WTC11 (cell line): Measurements from ENCODE around the gene RCAN1. TPM values are rescaled to one million over a fixed set of nuclear protein-coding genes. Genes with fewer than 3 reads are reported as not detected.

Experiments
- ATAC-seq: fragments of 200-7000 bp; cut with Tn5 transposase; 2 replicates; pipeline ENCODE4 v1.10.0; 2021; ENCODE audit warnings: mild to moderate bottlenecking, moderate library complexity
- CTCF ChIA-PET: fragments of 300-600 bp; sonication (Branson Sonifier 250); formaldehyde crosslinking; loops from one replicate; lab custom pipeline; 2021; ENCODE audit warnings: antibody characterized with exemption; lab: Charles Lee
- POLR2A ChIA-PET: fragments of 350-600 bp; sonication (Branson Sonifier 250); formaldehyde crosslinking; loops from one replicate; lab custom pipeline; 2021; ENCODE audit warnings: antibody characterized with exemption; lab: Charles Lee
- DNase-seq: peaks from one replicate; pipeline ENCODE4 v3.0.0; 2021; ENCODE audit warnings: low spot score
- H3K27ac Mint-ChIP-seq: 2 replicates; pipeline ENCODE4 v1.8.0; 2021; ENCODE audit warnings: mixed read lengths
- H3K27me3 Mint-ChIP-seq: 2 replicates; pipeline ENCODE4 v1.8.0; 2021; ENCODE audit warnings: low read depth, mild to moderate bottlenecking, moderate library complexity, mixed read lengths
- H3K36me3 Mint-ChIP-seq: 2 replicates; pipeline ENCODE4 v1.8.0; 2021; ENCODE audit warnings: mixed read lengths
- H3K4me1 Mint-ChIP-seq: 2 replicates; pipeline ENCODE4 v1.8.0; 2022; ENCODE audit warnings: mixed read lengths
- H3K4me3 Mint-ChIP-seq: 2 replicates; pipeline ENCODE4 v1.8.0; 2021; ENCODE audit warnings: mild to moderate bottlenecking, moderate library complexity, mixed read lengths
- H3K9me3 Mint-ChIP-seq: 2 replicates; pipeline ENCODE4 v1.8.0; 2021; ENCODE audit warnings: mixed read lengths
- ETV6 ChIP-seq: sonication (generic); formaldehyde crosslinking; IDR thresholded peaks from 2 replicates; pipeline ENCODE4 v1.8.1; 2022; ENCODE audit warnings: mild to moderate bottlenecking, missing genetic modification reagents
- OVOL2 ChIP-seq: fragments of 250-450 bp; sonication (Bioruptor Pico); IDR thresholded peaks from 2 replicates; pipeline ENCODE4 v1.9.0; 2021; ENCODE audit warnings: mild to moderate bottlenecking, borderline replicate concordance
- RORB ChIP-seq: fragments of 250-450 bp; sonication (Bioruptor Pico); IDR thresholded peaks from 2 replicates; pipeline ENCODE4 v1.9.0; 2021; ENCODE audit warnings: mild to moderate bottlenecking
- SP1 ChIP-seq: sonication (generic); formaldehyde crosslinking; conservative IDR thresholded peaks from 2 replicates; pipeline ENCODE4 v1.8.1; 2022; ENCODE audit warnings: missing genetic modification reagents
- ZBTB21 ChIP-seq: sonication (generic); formaldehyde crosslinking; IDR thresholded peaks from 2 replicates; pipeline ENCODE4 v1.8.1; 2023; ENCODE audit warnings: mild to moderate bottlenecking, missing genetic modification reagents, borderline replicate concordance
- ZNF121 ChIP-seq: sonication (generic); formaldehyde crosslinking; IDR thresholded peaks from 2 replicates; pipeline ENCODE4 v1.8.0; 2023; ENCODE audit warnings: missing genetic modification reagents
- ZNF317 ChIP-seq: sonication (generic); formaldehyde crosslinking; IDR thresholded peaks from 2 replicates; pipeline ENCODE4 v1.8.1; 2023; ENCODE audit warnings: low read depth, mild to moderate bottlenecking, moderate library complexity, missing genetic modification reagents, borderline replicate concordance
- ZNF396 ChIP-seq: fragments of 250-450 bp; sonication (Bioruptor Pico); IDR thresholded peaks from 2 replicates; pipeline ENCODE4 v1.8.0; 2021; ENCODE audit warnings: mild to moderate bottlenecking, moderate library complexity, borderline replicate concordance
- ZNF423 ChIP-seq: fragments of 250-450 bp; sonication (Bioruptor Pico); IDR thresholded peaks from 2 replicates; pipeline ENCODE4 v2.1.2; 2022; ENCODE audit warnings: mild to moderate bottlenecking, moderate library complexity
- ZNF671 ChIP-seq: fragments of 250-450 bp; sonication (Bioruptor Pico); IDR thresholded peaks from 2 replicates; pipeline ENCODE4 v1.8.0; 2021; ENCODE audit warnings: mild to moderate bottlenecking
- total RNA-seq: library from RNA; stranded (reverse); gene quantifications from 3 replicates; pipeline ENCODE4 v1.2.3, GENCODE V29; 2021
- TF ChIP-seq, protein P1 (sequence below): sonication (generic); formaldehyde crosslinking; IDR thresholded peaks from 2 replicates; pipeline ENCODE4 v1.8.0; 2022; ENCODE audit warnings: mild to moderate bottlenecking, missing genetic modification reagents
- TF ChIP-seq, protein P2 (sequence below): sonication (generic); formaldehyde crosslinking; IDR thresholded peaks from 2 replicates; pipeline ENCODE4 v1.8.0; 2022; ENCODE audit warnings: mild to moderate bottlenecking, missing genetic modification reagents
- TF ChIP-seq, protein P3 (sequence below): sonication (generic); formaldehyde crosslinking; IDR thresholded peaks from 2 replicates; pipeline ENCODE4 v1.8.0; 2023; ENCODE audit warnings: missing genetic modification reagents, mild to moderate bottlenecking, borderline replicate concordance
- TF ChIP-seq, protein P4 (sequence below): sonication (generic); formaldehyde crosslinking; IDR thresholded peaks from 2 replicates; pipeline ENCODE4 v1.8.1; 2023; ENCODE audit warnings: mild to moderate bottlenecking, missing genetic modification reagents
- TF ChIP-seq, protein P5 (sequence below): fragments of 250-450 bp; sonication (Bioruptor Pico); IDR thresholded peaks from 2 replicates; pipeline ENCODE4 v1.9.0; 2021; ENCODE audit warnings: mild to moderate bottlenecking, borderline replicate concordance
- TF ChIP-seq, protein P6 (sequence below): sonication (generic); formaldehyde crosslinking; IDR thresholded peaks from 2 replicates; pipeline ENCODE4 v1.8.0; 2022; ENCODE audit warnings: mild to moderate bottlenecking, missing genetic modification reagents
- TF ChIP-seq, protein P7 (sequence below): sonication (generic); formaldehyde crosslinking; IDR thresholded peaks from 2 replicates; pipeline ENCODE4 v1.8.1; 2023; ENCODE audit warnings: mild to moderate bottlenecking, missing genetic modification reagents, moderate library complexity

RCAN1 gene
- total RNA-seq, 1 experiment from 2014 or later = 5.9 TPM

DNA sequence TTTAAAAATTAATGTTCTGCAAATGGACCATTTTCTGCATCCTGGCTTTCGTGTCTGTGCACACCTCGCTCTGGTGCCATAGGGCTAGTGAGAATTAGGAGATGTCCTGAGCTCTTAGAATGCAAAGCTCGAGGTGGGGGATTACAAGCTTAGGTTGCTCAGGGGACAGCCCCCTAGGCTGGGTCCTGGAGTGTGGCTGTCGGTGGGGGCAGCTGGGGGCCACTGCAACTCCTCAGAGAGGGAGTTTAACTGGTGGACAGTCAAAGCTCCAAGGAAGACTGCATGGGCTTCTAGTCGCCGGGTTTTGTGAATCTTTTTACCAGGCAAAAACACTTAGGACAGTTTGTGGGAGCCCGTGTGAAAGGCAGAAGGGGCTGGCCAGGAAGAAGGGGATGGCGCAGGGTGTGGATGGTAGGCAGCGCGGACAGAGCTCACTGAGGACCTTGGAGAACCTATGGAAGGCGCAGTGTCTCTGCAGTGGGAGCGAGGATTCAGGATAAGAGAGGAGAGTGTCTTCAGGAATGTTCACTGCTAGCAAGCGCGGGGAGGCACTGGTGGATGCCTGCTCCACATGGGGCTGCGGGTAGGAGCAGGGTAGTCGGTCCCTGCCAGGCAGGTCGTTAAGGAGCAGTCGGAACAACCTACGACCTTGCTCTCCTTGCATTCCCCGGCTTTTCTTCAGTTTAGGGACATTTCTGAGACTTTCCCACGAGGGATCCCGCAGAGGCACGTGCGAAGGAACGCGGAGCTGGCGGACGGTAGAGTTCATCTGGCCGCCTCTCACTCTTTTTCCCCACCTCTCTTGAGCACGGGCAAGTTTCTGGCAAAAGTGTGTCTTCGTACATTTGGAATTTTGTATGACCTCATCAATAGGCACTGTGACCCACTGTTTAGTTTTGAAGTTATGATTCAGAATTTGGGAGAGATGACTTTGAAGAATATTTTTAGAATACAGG is 90.0 kb downstream of the RCAN1 start:
- ChIA-PET CTCF (interaction anchor here (0.9 to 4.6 kb wide), 6 partner anchors 8 to 106 kb away, joined by 3 to 35 read pairs (median 14); partner anchors contain the start of gene KCNE1), POLR2A (no interaction called here)
- Mint-ChIP-seq H3K27ac (peak overlapping the region; percentile 85), H3K27me3 (peaks cover 6% of the 10 kb centered on the region), H3K4me1 (peaks cover 84% of the 10 kb centered on the region), H3K36me3 (peaks cover 5% of the 10 kb centered on the region), H3K9me3 (peaks cover 12% of the 10 kb centered on the region), H3K4me3 (peak overlapping the region; percentile 45)
- DNase-seq (peak; percentile 61), ATAC-seq (peak; percentile 83)
- TF ChIP-seq ZNF121 (CRISPR knock-in tag) (peak; percentile 35; the same call in 1 of the 2 replicates), ZNF423 (CRISPR knock-in tag) (no peak), ZNF317 (CRISPR knock-in tag) (no peak), ETV6 (no peak), OVOL2 (CRISPR knock-in tag) (no peak), ZBTB21 (CRISPR knock-in tag) (no peak)
- TF ChIP-seq, protein P1, sequence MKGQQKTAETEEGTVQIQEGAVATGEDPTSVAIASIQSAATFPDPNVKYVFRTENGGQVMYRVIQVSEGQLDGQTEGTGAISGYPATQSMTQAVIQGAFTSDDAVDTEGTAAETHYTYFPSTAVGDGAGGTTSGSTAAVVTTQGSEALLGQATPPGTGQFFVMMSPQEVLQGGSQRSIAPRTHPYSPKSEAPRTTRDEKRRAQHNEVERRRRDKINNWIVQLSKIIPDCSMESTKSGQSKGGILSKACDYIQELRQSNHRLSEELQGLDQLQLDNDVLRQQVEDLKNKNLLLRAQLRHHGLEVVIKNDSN (CRISPR knock-in tag) = no peak
- TF ChIP-seq, protein P2, sequence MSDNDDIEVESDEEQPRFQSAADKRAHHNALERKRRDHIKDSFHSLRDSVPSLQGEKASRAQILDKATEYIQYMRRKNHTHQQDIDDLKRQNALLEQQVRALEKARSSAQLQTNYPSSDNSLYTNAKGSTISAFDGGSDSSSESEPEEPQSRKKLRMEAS = peak; percentile 31; the same call in 1 of the 2 replicates
- TF ChIP-seq, protein P3, sequence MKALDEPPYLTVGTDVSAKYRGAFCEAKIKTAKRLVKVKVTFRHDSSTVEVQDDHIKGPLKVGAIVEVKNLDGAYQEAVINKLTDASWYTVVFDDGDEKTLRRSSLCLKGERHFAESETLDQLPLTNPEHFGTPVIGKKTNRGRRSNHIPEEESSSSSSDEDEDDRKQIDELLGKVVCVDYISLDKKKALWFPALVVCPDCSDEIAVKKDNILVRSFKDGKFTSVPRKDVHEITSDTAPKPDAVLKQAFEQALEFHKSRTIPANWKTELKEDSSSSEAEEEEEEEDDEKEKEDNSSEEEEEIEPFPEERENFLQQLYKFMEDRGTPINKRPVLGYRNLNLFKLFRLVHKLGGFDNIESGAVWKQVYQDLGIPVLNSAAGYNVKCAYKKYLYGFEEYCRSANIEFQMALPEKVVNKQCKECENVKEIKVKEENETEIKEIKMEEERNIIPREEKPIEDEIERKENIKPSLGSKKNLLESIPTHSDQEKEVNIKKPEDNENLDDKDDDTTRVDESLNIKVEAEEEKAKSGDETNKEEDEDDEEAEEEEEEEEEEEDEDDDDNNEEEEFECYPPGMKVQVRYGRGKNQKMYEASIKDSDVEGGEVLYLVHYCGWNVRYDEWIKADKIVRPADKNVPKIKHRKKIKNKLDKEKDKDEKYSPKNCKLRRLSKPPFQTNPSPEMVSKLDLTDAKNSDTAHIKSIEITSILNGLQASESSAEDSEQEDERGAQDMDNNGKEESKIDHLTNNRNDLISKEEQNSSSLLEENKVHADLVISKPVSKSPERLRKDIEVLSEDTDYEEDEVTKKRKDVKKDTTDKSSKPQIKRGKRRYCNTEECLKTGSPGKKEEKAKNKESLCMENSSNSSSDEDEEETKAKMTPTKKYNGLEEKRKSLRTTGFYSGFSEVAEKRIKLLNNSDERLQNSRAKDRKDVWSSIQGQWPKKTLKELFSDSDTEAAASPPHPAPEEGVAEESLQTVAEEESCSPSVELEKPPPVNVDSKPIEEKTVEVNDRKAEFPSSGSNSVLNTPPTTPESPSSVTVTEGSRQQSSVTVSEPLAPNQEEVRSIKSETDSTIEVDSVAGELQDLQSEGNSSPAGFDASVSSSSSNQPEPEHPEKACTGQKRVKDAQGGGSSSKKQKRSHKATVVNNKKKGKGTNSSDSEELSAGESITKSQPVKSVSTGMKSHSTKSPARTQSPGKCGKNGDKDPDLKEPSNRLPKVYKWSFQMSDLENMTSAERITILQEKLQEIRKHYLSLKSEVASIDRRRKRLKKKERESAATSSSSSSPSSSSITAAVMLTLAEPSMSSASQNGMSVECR (CRISPR knock-in tag) = no peak

DNA sequence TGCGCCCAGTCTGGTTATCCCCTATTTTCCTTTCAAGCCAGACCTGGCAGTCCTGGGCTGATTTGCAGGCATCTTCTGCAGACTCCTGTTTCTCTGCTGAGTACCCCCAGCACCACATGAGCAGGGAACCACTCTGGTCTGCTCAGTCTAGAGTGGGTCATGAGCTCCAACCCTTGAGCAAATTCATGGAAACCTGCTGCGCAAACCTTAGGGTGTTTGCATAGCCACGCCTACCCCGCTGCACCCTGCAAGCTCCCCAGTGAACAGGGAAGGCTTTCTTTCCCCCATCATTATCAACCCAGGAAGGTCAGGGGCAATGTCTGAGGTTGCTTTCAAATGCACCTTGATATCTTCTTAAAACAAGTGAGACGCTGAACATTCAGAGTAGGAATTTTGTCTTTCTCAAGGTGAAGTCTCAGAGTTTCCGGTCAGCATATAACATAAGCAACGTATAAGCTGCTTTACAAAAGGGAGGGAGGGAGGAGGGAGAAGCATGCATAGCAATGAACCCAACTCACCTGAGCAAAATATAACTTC is 91.8 kb downstream of the RCAN1 start:
- ATAC-seq (no peak), DNase-seq (no peak)
- Mint-ChIP-seq H3K27me3 (peaks cover 6% of the 10 kb centered on the region), H3K27ac (peak overlapping the region; percentile 22; the same call in 1 of the 2 replicates), H3K9me3 (peaks cover 6% of the 10 kb centered on the region), H3K4me1 (peaks cover 73% of the 10 kb centered on the region), H3K36me3 (peaks cover 3% of the 10 kb centered on the region), H3K4me3 (no peak overlapping the region; the same call in 1 of the 2 replicates)
- POLR2A ChIA-PET = no interaction called here
- CTCF ChIA-PET = interaction anchor here (0.6 to 7.2 kb wide), 7 partner anchors 12 to 322 kb away, joined by 3 to 71 read pairs (median 8); partner anchors contain the start of gene KCNE1
- TF ChIP-seq RORB (no peak), ETV6 (no peak), ZBTB21 (CRISPR knock-in tag) (no peak), ZNF396 (no peak), SP1 (CRISPR knock-in tag) (no peak), ZNF671 (CRISPR knock-in tag) (no peak)
- TF ChIP-seq, protein P4, sequence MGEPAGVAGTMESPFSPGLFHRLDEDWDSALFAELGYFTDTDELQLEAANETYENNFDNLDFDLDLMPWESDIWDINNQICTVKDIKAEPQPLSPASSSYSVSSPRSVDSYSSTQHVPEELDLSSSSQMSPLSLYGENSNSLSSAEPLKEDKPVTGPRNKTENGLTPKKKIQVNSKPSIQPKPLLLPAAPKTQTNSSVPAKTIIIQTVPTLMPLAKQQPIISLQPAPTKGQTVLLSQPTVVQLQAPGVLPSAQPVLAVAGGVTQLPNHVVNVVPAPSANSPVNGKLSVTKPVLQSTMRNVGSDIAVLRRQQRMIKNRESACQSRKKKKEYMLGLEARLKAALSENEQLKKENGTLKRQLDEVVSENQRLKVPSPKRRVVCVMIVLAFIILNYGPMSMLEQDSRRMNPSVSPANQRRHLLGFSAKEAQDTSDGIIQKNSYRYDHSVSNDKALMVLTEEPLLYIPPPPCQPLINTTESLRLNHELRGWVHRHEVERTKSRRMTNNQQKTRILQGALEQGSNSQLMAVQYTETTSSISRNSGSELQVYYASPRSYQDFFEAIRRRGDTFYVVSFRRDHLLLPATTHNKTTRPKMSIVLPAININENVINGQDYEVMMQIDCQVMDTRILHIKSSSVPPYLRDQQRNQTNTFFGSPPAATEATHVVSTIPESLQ (CRISPR knock-in tag) = no peak
- TF ChIP-seq, protein P5, sequence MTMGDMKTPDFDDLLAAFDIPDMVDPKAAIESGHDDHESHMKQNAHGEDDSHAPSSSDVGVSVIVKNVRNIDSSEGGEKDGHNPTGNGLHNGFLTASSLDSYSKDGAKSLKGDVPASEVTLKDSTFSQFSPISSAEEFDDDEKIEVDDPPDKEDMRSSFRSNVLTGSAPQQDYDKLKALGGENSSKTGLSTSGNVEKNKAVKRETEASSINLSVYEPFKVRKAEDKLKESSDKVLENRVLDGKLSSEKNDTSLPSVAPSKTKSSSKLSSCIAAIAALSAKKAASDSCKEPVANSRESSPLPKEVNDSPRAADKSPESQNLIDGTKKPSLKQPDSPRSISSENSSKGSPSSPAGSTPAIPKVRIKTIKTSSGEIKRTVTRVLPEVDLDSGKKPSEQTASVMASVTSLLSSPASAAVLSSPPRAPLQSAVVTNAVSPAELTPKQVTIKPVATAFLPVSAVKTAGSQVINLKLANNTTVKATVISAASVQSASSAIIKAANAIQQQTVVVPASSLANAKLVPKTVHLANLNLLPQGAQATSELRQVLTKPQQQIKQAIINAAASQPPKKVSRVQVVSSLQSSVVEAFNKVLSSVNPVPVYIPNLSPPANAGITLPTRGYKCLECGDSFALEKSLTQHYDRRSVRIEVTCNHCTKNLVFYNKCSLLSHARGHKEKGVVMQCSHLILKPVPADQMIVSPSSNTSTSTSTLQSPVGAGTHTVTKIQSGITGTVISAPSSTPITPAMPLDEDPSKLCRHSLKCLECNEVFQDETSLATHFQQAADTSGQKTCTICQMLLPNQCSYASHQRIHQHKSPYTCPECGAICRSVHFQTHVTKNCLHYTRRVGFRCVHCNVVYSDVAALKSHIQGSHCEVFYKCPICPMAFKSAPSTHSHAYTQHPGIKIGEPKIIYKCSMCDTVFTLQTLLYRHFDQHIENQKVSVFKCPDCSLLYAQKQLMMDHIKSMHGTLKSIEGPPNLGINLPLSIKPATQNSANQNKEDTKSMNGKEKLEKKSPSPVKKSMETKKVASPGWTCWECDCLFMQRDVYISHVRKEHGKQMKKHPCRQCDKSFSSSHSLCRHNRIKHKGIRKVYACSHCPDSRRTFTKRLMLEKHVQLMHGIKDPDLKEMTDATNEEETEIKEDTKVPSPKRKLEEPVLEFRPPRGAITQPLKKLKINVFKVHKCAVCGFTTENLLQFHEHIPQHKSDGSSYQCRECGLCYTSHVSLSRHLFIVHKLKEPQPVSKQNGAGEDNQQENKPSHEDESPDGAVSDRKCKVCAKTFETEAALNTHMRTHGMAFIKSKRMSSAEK = no peak
- TF ChIP-seq, protein P6, sequence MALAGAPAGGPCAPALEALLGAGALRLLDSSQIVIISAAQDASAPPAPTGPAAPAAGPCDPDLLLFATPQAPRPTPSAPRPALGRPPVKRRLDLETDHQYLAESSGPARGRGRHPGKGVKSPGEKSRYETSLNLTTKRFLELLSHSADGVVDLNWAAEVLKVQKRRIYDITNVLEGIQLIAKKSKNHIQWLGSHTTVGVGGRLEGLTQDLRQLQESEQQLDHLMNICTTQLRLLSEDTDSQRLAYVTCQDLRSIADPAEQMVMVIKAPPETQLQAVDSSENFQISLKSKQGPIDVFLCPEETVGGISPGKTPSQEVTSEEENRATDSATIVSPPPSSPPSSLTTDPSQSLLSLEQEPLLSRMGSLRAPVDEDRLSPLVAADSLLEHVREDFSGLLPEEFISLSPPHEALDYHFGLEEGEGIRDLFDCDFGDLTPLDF (CRISPR knock-in tag) = no peak
- TF ChIP-seq, protein P7, sequence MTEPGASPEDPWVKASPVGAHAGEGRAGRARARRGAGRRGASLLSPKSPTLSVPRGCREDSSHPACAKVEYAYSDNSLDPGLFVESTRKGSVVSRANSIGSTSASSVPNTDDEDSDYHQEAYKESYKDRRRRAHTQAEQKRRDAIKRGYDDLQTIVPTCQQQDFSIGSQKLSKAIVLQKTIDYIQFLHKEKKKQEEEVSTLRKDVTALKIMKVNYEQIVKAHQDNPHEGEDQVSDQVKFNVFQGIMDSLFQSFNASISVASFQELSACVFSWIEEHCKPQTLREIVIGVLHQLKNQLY = no peak
